Astrocyte (in vitro differentiated cells and primary cell): ENCODE measurements around the gene TMEM62.

ENCODE experiments used
- CTCF ChIP-seq: IDR thresholded peaks from 2 replicates; pipeline ENCODE4 v1.5.1; 2011; ENCODE audit warnings: low read depth, mild to moderate bottlenecking, inconsistent platforms, low read length, moderate library complexity; ENCODE audit not compliant: insufficient read depth
- EZH2 ChIP-seq: IDR thresholded peaks from 2 replicates; pipeline ENCODE4 v1.6.1; 2012; ENCODE audit warnings: mild to moderate bottlenecking, low read length, inconsistent platforms; ENCODE audit not compliant: insufficient read depth

- no peak for TF ChIP-seq CTCF
- TF ChIP-seq EZH2, result no peak
These were observed 76.9 kb downstream of the TMEM62 start for GRCh38 chr15:43210172-43210745.
